ENCODE measurements around the gene NCKAP1. TPM values are rescaled to one million over a fixed set of nuclear protein-coding genes. Genes with fewer than 3 reads are reported as not detected.

NCKAP1 gene
- total and polyA plus RNA-seq, 10 of the 15 experiments (the other 5 are each of a cell fraction or from before 2014, with no cell fraction given), result 0.11 to 1.5 (median 0.52) TPM

DNA sequence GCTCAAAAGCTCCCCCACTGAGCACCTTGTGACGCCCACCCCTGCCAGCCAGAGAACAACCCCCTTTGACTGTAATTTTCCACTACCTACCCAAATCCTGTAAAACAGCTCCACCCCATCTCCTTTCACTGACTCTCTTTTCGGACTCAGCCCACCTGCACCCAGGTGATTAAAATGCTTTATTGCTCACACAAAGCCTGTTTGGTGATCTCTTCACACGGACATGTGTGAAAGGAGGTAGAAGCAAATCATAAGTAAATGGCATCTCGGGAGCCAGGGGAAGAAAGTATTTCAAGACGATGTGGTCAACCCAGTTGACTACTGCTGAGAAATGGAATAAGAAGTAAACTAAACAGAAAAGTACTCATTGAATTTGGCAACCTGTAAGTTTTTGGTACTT, 11.2 kb upstream of the NCKAP1 start (continued):
- TF ChIP-seq, protein P1, sequence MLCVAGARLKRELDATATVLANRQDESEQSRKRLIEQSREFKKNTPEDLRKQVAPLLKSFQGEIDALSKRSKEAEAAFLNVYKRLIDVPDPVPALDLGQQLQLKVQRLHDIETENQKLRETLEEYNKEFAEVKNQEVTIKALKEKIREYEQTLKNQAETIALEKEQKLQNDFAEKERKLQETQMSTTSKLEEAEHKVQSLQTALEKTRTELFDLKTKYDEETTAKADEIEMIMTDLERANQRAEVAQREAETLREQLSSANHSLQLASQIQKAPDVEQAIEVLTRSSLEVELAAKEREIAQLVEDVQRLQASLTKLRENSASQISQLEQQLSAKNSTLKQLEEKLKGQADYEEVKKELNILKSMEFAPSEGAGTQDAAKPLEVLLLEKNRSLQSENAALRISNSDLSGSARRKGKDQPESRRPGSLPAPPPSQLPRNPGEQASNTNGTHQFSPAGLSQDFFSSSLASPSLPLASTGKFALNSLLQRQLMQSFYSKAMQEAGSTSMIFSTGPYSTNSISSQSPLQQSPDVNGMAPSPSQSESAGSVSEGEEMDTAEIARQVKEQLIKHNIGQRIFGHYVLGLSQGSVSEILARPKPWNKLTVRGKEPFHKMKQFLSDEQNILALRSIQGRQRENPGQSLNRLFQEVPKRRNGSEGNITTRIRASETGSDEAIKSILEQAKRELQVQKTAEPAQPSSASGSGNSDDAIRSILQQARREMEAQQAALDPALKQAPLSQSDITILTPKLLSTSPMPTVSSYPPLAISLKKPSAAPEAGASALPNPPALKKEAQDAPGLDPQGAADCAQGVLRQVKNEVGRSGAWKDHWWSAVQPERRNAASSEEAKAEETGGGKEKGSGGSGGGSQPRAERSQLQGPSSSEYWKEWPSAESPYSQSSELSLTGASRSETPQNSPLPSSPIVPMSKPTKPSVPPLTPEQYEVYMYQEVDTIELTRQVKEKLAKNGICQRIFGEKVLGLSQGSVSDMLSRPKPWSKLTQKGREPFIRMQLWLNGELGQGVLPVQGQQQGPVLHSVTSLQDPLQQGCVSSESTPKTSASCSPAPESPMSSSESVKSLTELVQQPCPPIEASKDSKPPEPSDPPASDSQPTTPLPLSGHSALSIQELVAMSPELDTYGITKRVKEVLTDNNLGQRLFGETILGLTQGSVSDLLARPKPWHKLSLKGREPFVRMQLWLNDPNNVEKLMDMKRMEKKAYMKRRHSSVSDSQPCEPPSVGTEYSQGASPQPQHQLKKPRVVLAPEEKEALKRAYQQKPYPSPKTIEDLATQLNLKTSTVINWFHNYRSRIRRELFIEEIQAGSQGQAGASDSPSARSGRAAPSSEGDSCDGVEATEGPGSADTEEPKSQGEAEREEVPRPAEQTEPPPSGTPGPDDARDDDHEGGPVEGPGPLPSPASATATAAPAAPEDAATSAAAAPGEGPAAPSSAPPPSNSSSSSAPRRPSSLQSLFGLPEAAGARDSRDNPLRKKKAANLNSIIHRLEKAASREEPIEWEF (IDR thresholded peaks at IDR 0.05; ENCODE audit: insufficient replicate concordance, low read depth, low read length), result no peak
- no peak for TF ChIP-seq ZBTB11 (CRISPR knock-in tag; IDR thresholded peaks at IDR 0.05)
- TF ChIP-seq, protein P2, sequence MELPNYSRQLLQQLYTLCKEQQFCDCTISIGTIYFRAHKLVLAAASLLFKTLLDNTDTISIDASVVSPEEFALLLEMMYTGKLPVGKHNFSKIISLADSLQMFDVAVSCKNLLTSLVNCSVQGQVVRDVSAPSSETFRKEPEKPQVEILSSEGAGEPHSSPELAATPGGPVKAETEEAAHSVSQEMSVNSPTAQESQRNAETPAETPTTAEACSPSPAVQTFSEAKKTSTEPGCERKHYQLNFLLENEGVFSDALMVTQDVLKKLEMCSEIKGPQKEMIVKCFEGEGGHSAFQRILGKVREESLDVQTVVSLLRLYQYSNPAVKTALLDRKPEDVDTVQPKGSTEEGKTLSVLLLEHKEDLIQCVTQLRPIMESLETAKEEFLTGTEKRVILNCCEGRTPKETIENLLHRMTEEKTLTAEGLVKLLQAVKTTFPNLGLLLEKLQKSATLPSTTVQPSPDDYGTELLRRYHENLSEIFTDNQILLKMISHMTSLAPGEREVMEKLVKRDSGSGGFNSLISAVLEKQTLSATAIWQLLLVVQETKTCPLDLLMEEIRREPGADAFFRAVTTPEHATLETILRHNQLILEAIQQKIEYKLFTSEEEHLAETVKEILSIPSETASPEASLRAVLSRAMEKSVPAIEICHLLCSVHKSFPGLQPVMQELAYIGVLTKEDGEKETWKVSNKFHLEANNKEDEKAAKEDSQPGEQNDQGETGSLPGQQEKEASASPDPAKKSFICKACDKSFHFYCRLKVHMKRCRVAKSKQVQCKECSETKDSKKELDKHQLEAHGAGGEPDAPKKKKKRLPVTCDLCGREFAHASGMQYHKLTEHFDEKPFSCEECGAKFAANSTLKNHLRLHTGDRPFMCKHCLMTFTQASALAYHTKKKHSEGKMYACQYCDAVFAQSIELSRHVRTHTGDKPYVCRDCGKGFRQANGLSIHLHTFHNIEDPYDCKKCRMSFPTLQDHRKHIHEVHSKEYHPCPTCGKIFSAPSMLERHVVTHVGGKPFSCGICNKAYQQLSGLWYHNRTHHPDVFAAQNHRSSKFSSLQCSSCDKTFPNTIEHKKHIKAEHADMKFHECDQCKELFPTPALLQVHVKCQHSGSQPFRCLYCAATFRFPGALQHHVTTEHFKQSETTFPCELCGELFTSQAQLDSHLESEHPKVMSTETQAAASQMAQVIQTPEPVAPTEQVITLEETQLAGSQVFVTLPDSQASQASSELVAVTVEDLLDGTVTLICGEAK (IDR thresholded peaks at IDR 0.05; ENCODE audit: borderline replicate concordance), result no peak
- no peak for TF ChIP-seq SKIL (IDR thresholded peaks at IDR 0.05; ENCODE audit: low read depth, poor library complexity, severe bottlenecking)
- TF ChIP-seq, protein P3, sequence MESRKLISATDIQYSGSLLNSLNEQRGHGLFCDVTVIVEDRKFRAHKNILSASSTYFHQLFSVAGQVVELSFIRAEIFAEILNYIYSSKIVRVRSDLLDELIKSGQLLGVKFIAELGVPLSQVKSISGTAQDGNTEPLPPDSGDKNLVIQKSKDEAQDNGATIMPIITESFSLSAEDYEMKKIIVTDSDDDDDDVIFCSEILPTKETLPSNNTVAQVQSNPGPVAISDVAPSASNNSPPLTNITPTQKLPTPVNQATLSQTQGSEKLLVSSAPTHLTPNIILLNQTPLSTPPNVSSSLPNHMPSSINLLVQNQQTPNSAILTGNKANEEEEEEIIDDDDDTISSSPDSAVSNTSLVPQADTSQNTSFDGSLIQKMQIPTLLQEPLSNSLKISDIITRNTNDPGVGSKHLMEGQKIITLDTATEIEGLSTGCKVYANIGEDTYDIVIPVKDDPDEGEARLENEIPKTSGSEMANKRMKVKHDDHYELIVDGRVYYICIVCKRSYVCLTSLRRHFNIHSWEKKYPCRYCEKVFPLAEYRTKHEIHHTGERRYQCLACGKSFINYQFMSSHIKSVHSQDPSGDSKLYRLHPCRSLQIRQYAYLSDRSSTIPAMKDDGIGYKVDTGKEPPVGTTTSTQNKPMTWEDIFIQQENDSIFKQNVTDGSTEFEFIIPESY (IDR thresholded peaks at IDR 0.05), result no peak
- no peak for TF ChIP-seq MEF2B (IDR thresholded peaks at IDR 0.05; ENCODE audit: partially characterized antibody, poor library complexity, severe bottlenecking)
- TF ChIP-seq, protein P4, sequence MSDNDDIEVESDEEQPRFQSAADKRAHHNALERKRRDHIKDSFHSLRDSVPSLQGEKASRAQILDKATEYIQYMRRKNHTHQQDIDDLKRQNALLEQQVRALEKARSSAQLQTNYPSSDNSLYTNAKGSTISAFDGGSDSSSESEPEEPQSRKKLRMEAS (IDR thresholded peaks at IDR 0.05; ENCODE audit: low read depth, low read length), result no peak
